Keratinocyte (primary cell): Measurements from ENCODE around the gene AP3D1.

Experiments used
- CTCF ChIP-seq, 3 experiments: IDR thresholded peaks in 1 of 3; conservative IDR thresholded peaks in 1 of 3; optimal IDR thresholded peaks in 1 of 3; 2 replicates in 2 of 3; 3 replicates in 1 of 3; pipeline versions ENCODE3 to v1.5.1; 2011; ENCODE audit warnings: low read length in 3 of 3, mild to moderate bottlenecking in 3 of 3, moderate library complexity in 2 of 3, control low read depth in 1 of 3, inconsistent platforms in 1 of 3; ENCODE audit not compliant: insufficient read depth in 2 of 3; ENCODE audit errors: extremely low read depth in 1 of 3
- EZH2 ChIP-seq: IDR thresholded peaks from one replicate; pipeline ENCODE4 v1.6.1; 2012; ENCODE audit warnings: inconsistent platforms, mild to moderate bottlenecking, low read length, moderate library complexity

- TF ChIP-seq CTCF (optimal IDR thresholded peaks at IDR 0.05 in 1 of 3, IDR thresholded peaks at IDR 0.05 in 1 of 3, conservative IDR thresholded peaks at IDR 0.05 in 1 of 3; ENCODE audit: extremely low read depth in 1 of 3, insufficient read depth in 2 of 3, low read length in 3 of 3) (no peak), EZH2 (no peak)
These were observed 19.2 kb downstream of the AP3D1 start for GRCh38 chr19:2132191-2132590.
